Progenitor cell of endocrine pancreas (in vitro differentiated cells): Measurements from ENCODE around the gene MAP4. TPM values are rescaled to one million over a fixed set of nuclear protein-coding genes. Genes with fewer than 3 reads are reported as not detected.

ENCODE experiments used
- DNase-seq: peaks from one replicate; pipeline ENCODE4 v3.0.0; 2021; ENCODE audit warnings: low spot score; ENCODE audit not compliant: unreplicated experiment
- H3K27ac Mint-ChIP-seq: 2 replicates; pipeline ENCODE4 v1.8.0; 2021; ENCODE audit warnings: mild to moderate bottlenecking, moderate library complexity, mixed read lengths
- H3K27me3 Mint-ChIP-seq: 2 replicates; pipeline ENCODE4 v1.8.0; 2021; ENCODE audit warnings: mixed read lengths
- H3K36me3 Mint-ChIP-seq: 2 replicates; pipeline ENCODE4 v1.8.0; 2022; ENCODE audit warnings: mixed read lengths; ENCODE audit not compliant: insufficient read depth
- H3K4me1 Mint-ChIP-seq: 2 replicates; pipeline ENCODE4 v1.8.0; 2021; ENCODE audit warnings: low read depth, mixed read lengths
- H3K4me3 Mint-ChIP-seq: 2 replicates; pipeline ENCODE4 v1.8.0; 2021; ENCODE audit warnings: low read depth, mild to moderate bottlenecking, moderate library complexity, mixed read lengths
- H3K9me3 Mint-ChIP-seq: 2 replicates; pipeline ENCODE4 v1.8.0; 2021; ENCODE audit warnings: low read depth, mixed read lengths
- microRNA-seq: library from miRNA; unstranded; fragments of <30 nt; microRNA quantifications from one replicate; pipeline ENCODE4 v1.1.0, GENCODE V29; 2020; ENCODE audit warnings: borderline number of aligned reads; ENCODE audit not compliant: unreplicated experiment
- total RNA-seq: library from RNA; stranded (reverse); gene quantifications from 2 replicates; pipeline ENCODE4 v1.2.1, GENCODE V29; 2021
- TF ChIP-seq, protein P1 (sequence below): fragments of 200-600 bp; sonication (generic); IDR thresholded peaks from one replicate; pipeline ENCODE4 v1.5.0; 2021; ENCODE audit warnings: antibody characterized with exemption, mild to moderate bottlenecking; ENCODE audit not compliant: unreplicated experiment

The MAP4 gene
- total RNA-seq, 1 donor from 2014 or later = 121 TPM

DNA sequence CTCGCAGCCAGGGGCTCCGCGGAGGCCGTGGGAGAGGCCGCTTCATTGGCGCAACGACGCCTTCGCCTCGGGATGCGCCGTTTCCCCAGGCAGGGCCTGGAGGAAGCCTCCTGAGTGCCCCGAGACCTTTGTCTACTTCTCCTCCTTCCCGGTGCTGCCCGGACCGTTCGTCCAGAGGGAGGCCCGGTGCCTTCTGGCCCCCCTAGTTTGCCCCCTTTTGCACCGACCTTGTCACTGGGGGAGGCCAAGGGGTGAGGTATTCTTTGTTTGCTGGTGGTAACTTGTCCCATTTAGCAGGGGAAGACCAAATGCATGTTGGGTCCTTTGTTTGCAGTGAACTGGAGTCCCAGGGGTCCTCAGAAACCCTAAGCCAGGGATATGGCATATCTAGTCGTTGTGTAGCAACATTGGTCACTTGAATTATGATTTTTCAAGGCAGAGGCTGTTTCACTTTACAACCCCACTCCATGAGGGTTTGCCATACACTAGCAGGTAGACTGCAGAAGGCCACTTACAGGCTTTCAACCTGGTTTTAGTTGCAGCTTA is 212.7 kb downstream of the MAP4 start:
- peaks cover 14% of the 10 kb centered on the region for H3K4me1 Mint-ChIP-seq
- H3K36me3 Mint-ChIP-seq = peaks cover 2% of the 10 kb centered on the region
- no peaks in the 10 kb centered on the region for H3K27me3 Mint-ChIP-seq
- H3K4me3 Mint-ChIP-seq = peak overlapping the region; percentile 98
- peak overlapping the region; percentile 100 for H3K27ac Mint-ChIP-seq
- no peak for DNase-seq
- H3K9me3 Mint-ChIP-seq = no peaks in the 10 kb centered on the region
- TF ChIP-seq, protein P1, sequence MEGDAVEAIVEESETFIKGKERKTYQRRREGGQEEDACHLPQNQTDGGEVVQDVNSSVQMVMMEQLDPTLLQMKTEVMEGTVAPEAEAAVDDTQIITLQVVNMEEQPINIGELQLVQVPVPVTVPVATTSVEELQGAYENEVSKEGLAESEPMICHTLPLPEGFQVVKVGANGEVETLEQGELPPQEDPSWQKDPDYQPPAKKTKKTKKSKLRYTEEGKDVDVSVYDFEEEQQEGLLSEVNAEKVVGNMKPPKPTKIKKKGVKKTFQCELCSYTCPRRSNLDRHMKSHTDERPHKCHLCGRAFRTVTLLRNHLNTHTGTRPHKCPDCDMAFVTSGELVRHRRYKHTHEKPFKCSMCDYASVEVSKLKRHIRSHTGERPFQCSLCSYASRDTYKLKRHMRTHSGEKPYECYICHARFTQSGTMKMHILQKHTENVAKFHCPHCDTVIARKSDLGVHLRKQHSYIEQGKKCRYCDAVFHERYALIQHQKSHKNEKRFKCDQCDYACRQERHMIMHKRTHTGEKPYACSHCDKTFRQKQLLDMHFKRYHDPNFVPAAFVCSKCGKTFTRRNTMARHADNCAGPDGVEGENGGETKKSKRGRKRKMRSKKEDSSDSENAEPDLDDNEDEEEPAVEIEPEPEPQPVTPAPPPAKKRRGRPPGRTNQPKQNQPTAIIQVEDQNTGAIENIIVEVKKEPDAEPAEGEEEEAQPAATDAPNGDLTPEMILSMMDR = no peak

DNA sequence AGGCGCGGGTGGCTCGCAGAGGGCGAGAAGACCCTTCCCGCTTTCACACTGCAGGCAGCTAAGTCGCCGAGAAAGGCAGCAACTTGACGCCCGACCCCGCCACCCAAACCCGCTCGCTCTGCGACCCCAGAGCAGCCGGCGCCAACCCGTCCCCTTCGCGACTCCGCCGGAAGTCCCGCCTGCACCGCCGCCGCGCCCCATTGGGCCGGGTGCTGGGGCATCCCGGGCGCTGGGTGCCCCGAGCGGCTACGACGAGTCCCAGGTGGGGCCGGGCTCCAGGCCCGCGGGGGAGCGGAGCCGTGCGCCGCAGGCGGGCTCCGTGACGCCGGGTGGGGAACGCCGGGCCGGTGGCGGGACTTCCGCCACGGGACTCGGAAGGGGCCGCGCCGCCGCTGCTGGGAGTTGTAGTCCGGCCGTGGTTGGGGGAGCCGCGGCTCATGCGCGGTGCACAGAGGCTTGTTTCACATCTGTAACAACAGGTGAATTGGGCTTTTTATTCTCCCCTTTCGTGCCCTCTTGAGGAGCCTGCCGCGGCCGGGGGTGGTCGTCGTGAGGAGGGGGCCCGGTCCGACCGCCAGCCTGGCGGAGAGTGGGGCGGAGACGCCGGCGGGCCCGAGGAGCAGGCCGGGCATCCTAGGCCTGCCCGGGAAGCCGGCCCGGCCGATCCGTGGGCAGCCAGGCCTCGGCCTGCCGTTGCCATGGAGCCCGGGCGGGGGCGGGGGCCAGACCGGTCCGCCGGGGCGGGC is 213.3 kb downstream of the MAP4 start, which contains the start of gene DHX30:
DHX30 (plus strand) TSS at position 405 of the 746 bp plus-strand sequence. CDS start 7,546 bp downstream, outside the sequence.
- Mint-ChIP-seq H3K4me1 (peaks cover 14% of the 10 kb centered on the region), H3K27ac (peak within 1 kb of the TSS; percentile 100), H3K4me3 (peak within 1 kb of the TSS; percentile 98), H3K27me3 (no peaks in the 10 kb centered on the region), H3K9me3 (no peaks in the 10 kb centered on the region), H3K36me3 (peaks cover 2% of the 10 kb centered on the region)
- TF ChIP-seq, protein P1 = no peak
- DNase-seq = peak; percentile 76

Small RNA genes lying within 50 kb of the gene (microRNA-seq; reads per million reads assigned to microRNA genes)
- 1,225 reads per million, percentile 81 among the genes with 10 or more reads in this experiment for gene MIR1226

Other genes with a start within 250 kb of the MAP4 start
- 250 and 257 TPM in 2 replicates for gene SMARCC1, start 234.5 kb downstream of the MAP4 start, total RNA-seq
- gene DHX30, start 213.3 kb downstream of the MAP4 start, total RNA-seq = 115 and 130 TPM in 2 replicates
- gene CDC25A, start 172.0 kb upstream of the MAP4 start, total RNA-seq = 20.5 and 24.5 TPM in 2 replicates
- not detected in 2 replicates for gene CAMP, start 207.1 kb upstream of the MAP4 start, total RNA-seq
- gene ZNF589, start 224.7 kb upstream of the MAP4 start, total RNA-seq = 28.5 and 30.4 TPM in 2 replicates